K562 (cell line): ENCODE data around the gene INVS. TPM values are rescaled to one million over a fixed set of nuclear protein-coding genes. Genes with fewer than 3 reads are reported as not detected.

ENCODE experiments used
- ATAC-seq: fragments of 200-7000 bp; cut with Tn5 transposase; 3 replicates; pipeline ENCODE4 v1.9.1; 2020; ENCODE audit warnings: moderate library complexity
- BruUV-seq: library from RNA; stranded (reverse); fragments of 400-500 nt; replicated peaks from 2 replicates; lab custom pipeline; 2021; lab: Mats Ljungman, UMichigan
- CTCF ChIA-PET: fragments of 300-600 bp; formaldehyde crosslinking; extraction: SDS; loops from one replicate; lab custom pipeline; 2021; ENCODE audit warnings: low intra/inter-chr PET ratio; lab: Yijun Ruan, JAX
- POLR2A ChIA-PET: fragments of 300-600, 350-650 bp; sonication (Branson Sonifier 250); formaldehyde crosslinking; extraction: SDS; loops from one replicate; lab custom pipeline; 2021; ENCODE audit warnings: antibody characterized with exemption, inconsistent platforms; lab: Yijun Ruan, JAX
- DNase-seq, 4 experiments: peaks; one replicate each; pipeline versions ENCODE4 v3.0.0 to v3.0.0-alpha.2; 2011 to 2018; ENCODE audit warnings: low spot score in 3 of 4, mixed read lengths in 3 of 4; ENCODE audit errors: extremely low read depth in 1 of 4
- FAIRE-seq: peaks from 2 replicates; lab custom pipeline; 2011; peaks lifted over from hg19 to GRCh38; lab: Jason Lieb, UNC
- H2AFZ ChIP-seq: 2 replicates; pipeline ENCODE4 v1.6.0; 2011; ENCODE audit warnings: low read depth, low read length, control low read depth, inconsistent platforms
- H3K27ac ChIP-seq: fragments of 200-600 bp; 3 replicates; pipeline ENCODE4 v1.8.0; 2011; ENCODE audit warnings: low read depth, mild to moderate bottlenecking, control low read depth, inconsistent platforms, low read length, moderate library complexity, mixed read lengths; ENCODE audit errors: extremely low read depth
- H3K27me3 ChIP-seq, 2 experiments: fragments of 300-600 bp in 1 of 2; 2 replicates in 1 of 2; 3 replicates in 1 of 2; pipeline versions ENCODE4 v1.6.0 to v1.8.0; 2011; ENCODE audit warnings: inconsistent platforms in 2 of 2, low read length in 2 of 2, mild to moderate bottlenecking in 1 of 2, mixed read lengths in 1 of 2, moderate library complexity in 1 of 2; ENCODE audit not compliant: control insufficient read depth in 2 of 2, insufficient read depth in 2 of 2
- H3K36me3 ChIP-seq: fragments of 300-600 bp; 3 replicates; pipeline ENCODE4 v1.8.0; 2011; ENCODE audit warnings: mild to moderate bottlenecking, low read length, inconsistent platforms; ENCODE audit not compliant: control insufficient read depth, insufficient read depth
- H3K4me1 ChIP-seq, 2 experiments: fragments of 200-600 bp in 1 of 2; replicated peaks in 1 of 2; 2 replicates in 1 of 2; 3 replicates in 1 of 2; pipeline versions ENCODE4 v1.5.1 to v1.8.0; 2011; ENCODE audit warnings: inconsistent platforms in 2 of 2, low read length in 2 of 2, mild to moderate bottlenecking in 1 of 2, mixed read lengths in 1 of 2, moderate library complexity in 1 of 2; ENCODE audit not compliant: control insufficient read depth in 2 of 2, insufficient read depth in 2 of 2
- H3K4me2 ChIP-seq: 2 replicates; pipeline ENCODE4 v1.6.1; 2011; ENCODE audit warnings: low read length, control low read depth, inconsistent platforms, mixed read lengths; ENCODE audit not compliant: insufficient read depth
- H3K4me3 ChIP-seq: fragments of 200-600 bp; sonication (generic), shearing (Covaris generic); 2 replicates; pipeline ENCODE4 v1.5.1; 2016; ENCODE audit warnings: control low read depth, inconsistent platforms
- H3K79me2 ChIP-seq: fragments of 200-600 bp; 3 replicates; pipeline ENCODE4 v1.8.0; 2011; ENCODE audit warnings: low read length, inconsistent platforms; ENCODE audit not compliant: control insufficient read depth, insufficient read depth
- H3K9ac ChIP-seq, 2 experiments: 2 replicates each; pipeline versions ENCODE4 v1.6.0 to v1.6.1; 2011; ENCODE audit warnings: low read depth in 2 of 2, low read length in 2 of 2, control low read depth in 1 of 2, inconsistent platforms in 1 of 2, mild to moderate bottlenecking in 1 of 2, mixed read lengths in 1 of 2; ENCODE audit not compliant: insufficient read depth in 1 of 2
- H3K9me1 ChIP-seq: one replicate; pipeline ENCODE4 v1.6.0; 2011; ENCODE audit warnings: inconsistent platforms, mild to moderate bottlenecking, low read length, moderate library complexity; ENCODE audit not compliant: control insufficient read depth, insufficient read depth
- H3K9me3 ChIP-seq: replicated peaks from 2 replicates; pipeline ENCODE4 v1.5.1; 2011; ENCODE audit warnings: low read depth, low read length, inconsistent platforms; ENCODE audit not compliant: control insufficient read depth, insufficient read depth
- H4K20me1 ChIP-seq: replicated peaks from 2 replicates; pipeline ENCODE4 v1.6.1; 2011; ENCODE audit warnings: low read length, inconsistent platforms, mixed read lengths; ENCODE audit not compliant: control insufficient read depth, insufficient read depth
- CCAR2 ChIP-seq: fragments of 200-400 bp; formaldehyde crosslinking; IDR thresholded peaks from 2 replicates; pipeline ENCODE4 v1.6.1; 2017; ENCODE audit warnings: mild to moderate bottlenecking, low read depth, low read length
- HMG20A ChIP-seq: fragments of 450-650 bp; formaldehyde crosslinking; conservative IDR thresholded peaks from 2 replicates; pipeline ENCODE4 v1.4.0; 2020; ENCODE audit warnings: mild to moderate bottlenecking, mixed read lengths
- MAFK ChIP-seq: IDR thresholded peaks from 2 replicates; pipeline ENCODE4 v1.6.1; 2011; ENCODE audit warnings: low read length, improper control_type of control experiment
- PRMT5 ChIP-seq: sonication (generic); formaldehyde crosslinking; IDR thresholded peaks from 2 replicates; pipeline ENCODE4 v1.5.0; 2020; ENCODE audit warnings: missing genetic modification reagents
- RBM25 ChIP-seq: fragments of 200-400 bp; formaldehyde crosslinking; IDR thresholded peaks from 2 replicates; pipeline ENCODE4 v1.6.1; 2018; ENCODE audit warnings: low read length, low read depth, moderate library complexity; ENCODE audit not compliant: severe bottlenecking
- STAG1 ChIP-seq: sonication (generic); formaldehyde crosslinking; IDR thresholded peaks from 2 replicates; pipeline ENCODE4 v1.5.0; 2020; ENCODE audit warnings: missing genetic modification reagents, borderline replicate concordance
- TFAM ChIP-seq: fragments of 250-450 bp; sonication (Bioruptor Pico); conservative IDR thresholded peaks from 2 replicates; pipeline ENCODE4 v1.5.0; 2021; ENCODE audit warnings: mild to moderate bottlenecking, moderate library complexity
- ZFP1 ChIP-seq: fragments of 450-650 bp; formaldehyde crosslinking; IDR thresholded peaks from 2 replicates; pipeline ENCODE4 v1.4.0; 2020; ENCODE audit warnings: mild to moderate bottlenecking, mixed read lengths
- ZNF121 ChIP-seq: sonication (generic); formaldehyde crosslinking; conservative IDR thresholded peaks from 2 replicates; pipeline ENCODE4 v1.8.0; 2022; ENCODE audit warnings: missing genetic modification reagents
- ZNF146 ChIP-seq: IDR thresholded peaks from one replicate; pipeline ENCODE4 v1.6.1; 2018; ENCODE audit warnings: missing compliant biosample characterization; ENCODE audit not compliant: unreplicated experiment
- ZNF212 ChIP-seq: fragments of 450-650 bp; formaldehyde crosslinking; IDR thresholded peaks from 2 replicates; pipeline ENCODE4 v1.4.0; 2020; ENCODE audit warnings: mild to moderate bottlenecking
- ZNF512 ChIP-seq: IDR thresholded peaks from 2 replicates; pipeline ENCODE4 v1.6.1; 2016; ENCODE audit warnings: missing genetic modification characterization, missing compliant biosample characterization
- ZNF717 ChIP-seq: fragments of 250-450 bp; sonication (Bioruptor Pico); IDR thresholded peaks from 2 replicates; pipeline ENCODE4 v1.5.0; 2021
- ZNF785 ChIP-seq: fragments of 250-450 bp; sonication (Bioruptor Pico); IDR thresholded peaks from 2 replicates; pipeline ENCODE4 v1.4.0; 2020; ENCODE audit warnings: mild to moderate bottlenecking
- WGBS: fragments of 100-300 bp; shearing (Covaris generic); methylation state at CpG from one replicate; pipeline ENCODE4 v1.1.6; 2016; ENCODE audit warnings: low coverage, mixed read lengths; ENCODE audit not compliant: insufficient coverage; ENCODE audit errors: missing lambda C conversion rate; 5-methylcytosine and 5-hydroxymethylcytosine counted together
- in situ Hi-C: fragments of 300-500 bp; cut with MboI; formaldehyde crosslinking; loops from 4 replicates; pipeline ENCODE4 v1.15.0; 2018; ENCODE audit warnings: inconsistent platforms, mixed read lengths
- intact Hi-C: fragments of 100-400 bp; cut with micrococcal nuclease; formaldehyde crosslinking; loops from 2 replicates; pipeline ENCODE4 v1.14.2; 2022
- polyA plus RNA-seq, 8 experiments: library from polyadenylated mRNA; depleted of rRNA in 4 of 8; stranded (reverse) in 5 of 8; unstranded in 3 of 8; fragments of >200 nt; fragmentation: Nextera tagmentation in 2 of 8; fragmentation: Illumina TruSeq in 1 of 8; extraction: Ambion mirVana in 2 of 8; extraction: Trizol in 1 of 8; gene quantifications; 2 replicates each; pipeline versions ENCODE4 v1.2.1 to v1.2.3, GENCODE V29; 2011 to 2014; ENCODE audit warnings: inconsistent platforms in 1 of 8, missing spikeins in 1 of 8
- total RNA-seq, 7 experiments: library from RNA; depleted of rRNA in 6 of 7; stranded (reverse); fragments of >200 nt in 6 of 7; fragmentation: Illumina TruSeq in 2 of 7; extraction: Trizol in 2 of 7; gene quantifications; 2 replicates each; pipeline versions ENCODE4 v1.2.1 to v1.2.3, GENCODE V29; 2011 to 2021; ENCODE audit warnings: low replicate concordance in 1 of 7
- TF ChIP-seq, protein P1 (sequence below): fragments of 200-400 bp; formaldehyde crosslinking; IDR thresholded peaks from 2 replicates; pipeline ENCODE4 v1.6.1; 2017; ENCODE audit warnings: mild to moderate bottlenecking, low read depth, low read length, moderate library complexity

The INVS gene
- total and polyA plus RNA-seq, 9 of the 15 experiments (the other 6 are each of a cell fraction or from before 2014, with no cell fraction given), result 0.77 to 18.5 (median 10.0) TPM

- TF ChIP-seq, protein P1, sequence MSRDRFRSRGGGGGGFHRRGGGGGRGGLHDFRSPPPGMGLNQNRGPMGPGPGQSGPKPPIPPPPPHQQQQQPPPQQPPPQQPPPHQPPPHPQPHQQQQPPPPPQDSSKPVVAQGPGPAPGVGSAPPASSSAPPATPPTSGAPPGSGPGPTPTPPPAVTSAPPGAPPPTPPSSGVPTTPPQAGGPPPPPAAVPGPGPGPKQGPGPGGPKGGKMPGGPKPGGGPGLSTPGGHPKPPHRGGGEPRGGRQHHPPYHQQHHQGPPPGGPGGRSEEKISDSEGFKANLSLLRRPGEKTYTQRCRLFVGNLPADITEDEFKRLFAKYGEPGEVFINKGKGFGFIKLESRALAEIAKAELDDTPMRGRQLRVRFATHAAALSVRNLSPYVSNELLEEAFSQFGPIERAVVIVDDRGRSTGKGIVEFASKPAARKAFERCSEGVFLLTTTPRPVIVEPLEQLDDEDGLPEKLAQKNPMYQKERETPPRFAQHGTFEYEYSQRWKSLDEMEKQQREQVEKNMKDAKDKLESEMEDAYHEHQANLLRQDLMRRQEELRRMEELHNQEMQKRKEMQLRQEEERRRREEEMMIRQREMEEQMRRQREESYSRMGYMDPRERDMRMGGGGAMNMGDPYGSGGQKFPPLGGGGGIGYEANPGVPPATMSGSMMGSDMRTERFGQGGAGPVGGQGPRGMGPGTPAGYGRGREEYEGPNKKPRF, result no peak
Observed at GRCh38 chr9:100287186-100287585, 188.1 kb downstream of the INVS start (continued).

- Histone ChIP-seq H3K4me1 (no peaks in the 10 kb centered on the region), H3K9me1 (no peaks in the 10 kb centered on the region), H3K36me3 (peaks cover 48% of the 10 kb centered on the region), H3K79me2 (no peaks in the 10 kb centered on the region), H4K20me1 (no peaks in the 10 kb centered on the region; the same call in 1 of the 2 replicates), H3K9ac (no peak overlapping the region), H3K27me3 (no peaks in the 10 kb centered on the region), H3K4me3 (no peak overlapping the region), H3K9me3 (peaks cover under 1% of the 10 kb centered on the region; the same call in 1 of the 2 replicates), H2AFZ (no peak overlapping the region), H3K27ac (no peak overlapping the region), H3K4me2 (no peak overlapping the region)
- ChIA-PET POLR2A (no interaction called here), CTCF (no interaction called here)
- WGBS, result 83% methylated on average over 4 of the region's 4 CpGs
- BruUV-seq, result no TSS peak
- DNase-seq (no peak), FAIRE-seq (no peak), ATAC-seq (no peak)
- TF ChIP-seq ZNF717 (CRISPR knock-in tag) (no peak), CCAR2 (no peak), PRMT5 (CRISPR knock-in tag) (no peak), STAG1 (no peak), ZNF212 (CRISPR knock-in tag) (no peak), MAFK (no peak), HMG20A (CRISPR knock-in tag) (no peak), ZNF512 (no peak), ZNF146 (CRISPR knock-in tag) (no peak), RBM25 (peak; percentile 32), ZNF121 (CRISPR knock-in tag) (peak; percentile 84), ZNF785 (CRISPR knock-in tag) (no peak), TFAM (CRISPR knock-in tag) (no peak), ZFP1 (CRISPR knock-in tag) (no peak)
- in situ Hi-C loops (no loop called here), intact Hi-C loops (no loop called here)
Observed at GRCh38 chr9:100290714-100291113, 191.7 kb downstream of the INVS start.
